Fibroblast of peridontal ligament (primary cell): Measurements from ENCODE around the gene ZBTB22.
"Not testable (repeated sequence)": the region's sequence is repeated elsewhere in the genome, so short reads cannot be mapped to it uniquely, and the experiment has no call there.

Experiments used
- DNase-seq: peaks from one replicate; pipeline ENCODE4 v3.0.0-alpha.2; 2010; ENCODE audit errors: extremely low read depth

ZBTB22 gene

DNA sequence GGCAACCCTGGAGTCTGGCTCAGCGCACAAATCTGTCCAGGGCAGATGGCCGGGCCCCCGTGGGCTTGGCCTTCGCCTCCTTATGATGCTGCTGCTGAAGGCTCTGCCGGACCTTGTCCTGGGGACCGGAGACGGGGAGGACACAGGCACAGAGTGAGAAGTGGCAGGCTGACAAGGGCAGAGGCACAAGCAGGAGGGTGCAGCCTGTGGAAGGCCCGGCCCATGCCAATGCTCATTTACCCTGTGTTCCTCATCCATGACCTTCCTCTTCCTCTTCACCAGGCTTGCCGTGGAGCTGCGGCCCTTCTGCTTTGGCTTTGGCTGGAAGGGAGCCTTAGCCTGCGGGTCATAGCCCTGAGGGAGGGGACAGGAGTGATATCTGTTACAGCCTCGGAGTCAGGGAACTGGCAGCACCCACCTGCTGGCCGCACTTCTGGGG, 38.3 kb downstream of the ZBTB22 start:
- no peak for DNase-seq

DNA sequence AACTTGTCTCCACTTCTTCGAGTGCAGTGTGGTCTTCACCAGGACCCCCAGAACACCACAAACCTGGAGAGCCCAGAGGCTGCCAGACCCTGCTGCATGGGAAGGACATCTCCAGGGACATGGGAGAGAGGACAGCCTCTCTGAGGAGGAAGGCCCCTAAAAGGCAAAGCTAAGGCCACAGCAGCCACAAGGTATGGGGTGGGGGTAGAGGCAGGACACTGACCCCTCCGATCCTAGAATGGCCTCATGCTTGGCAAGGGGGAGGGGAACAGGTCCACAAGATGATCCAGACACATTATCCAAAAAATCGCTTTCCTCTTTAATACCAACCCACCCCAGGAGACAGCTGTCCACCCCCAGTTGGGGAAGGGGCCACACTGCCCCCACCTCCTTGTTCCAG, 38.7 kb downstream of the ZBTB22 start:
- DNase-seq, result no peak

DNA sequence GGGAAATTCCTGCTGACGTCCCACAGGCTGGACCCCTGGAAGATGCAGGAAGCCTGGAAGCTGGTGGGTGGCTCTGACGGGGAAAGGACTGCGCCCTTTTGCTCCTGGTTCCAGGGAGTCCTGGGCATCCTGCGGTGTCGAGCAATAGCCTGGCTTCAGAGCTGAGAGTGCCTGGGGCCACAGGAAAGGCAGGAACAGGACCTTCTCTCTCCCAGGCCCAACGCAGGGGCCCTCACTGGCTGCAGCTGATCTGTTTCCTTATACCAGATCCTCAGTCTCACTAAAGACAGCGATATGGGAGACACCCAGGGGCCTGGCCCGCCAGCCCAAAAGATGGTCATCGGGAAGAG, 39.2 kb downstream of the ZBTB22 start:
- no peak for DNase-seq

DNA sequence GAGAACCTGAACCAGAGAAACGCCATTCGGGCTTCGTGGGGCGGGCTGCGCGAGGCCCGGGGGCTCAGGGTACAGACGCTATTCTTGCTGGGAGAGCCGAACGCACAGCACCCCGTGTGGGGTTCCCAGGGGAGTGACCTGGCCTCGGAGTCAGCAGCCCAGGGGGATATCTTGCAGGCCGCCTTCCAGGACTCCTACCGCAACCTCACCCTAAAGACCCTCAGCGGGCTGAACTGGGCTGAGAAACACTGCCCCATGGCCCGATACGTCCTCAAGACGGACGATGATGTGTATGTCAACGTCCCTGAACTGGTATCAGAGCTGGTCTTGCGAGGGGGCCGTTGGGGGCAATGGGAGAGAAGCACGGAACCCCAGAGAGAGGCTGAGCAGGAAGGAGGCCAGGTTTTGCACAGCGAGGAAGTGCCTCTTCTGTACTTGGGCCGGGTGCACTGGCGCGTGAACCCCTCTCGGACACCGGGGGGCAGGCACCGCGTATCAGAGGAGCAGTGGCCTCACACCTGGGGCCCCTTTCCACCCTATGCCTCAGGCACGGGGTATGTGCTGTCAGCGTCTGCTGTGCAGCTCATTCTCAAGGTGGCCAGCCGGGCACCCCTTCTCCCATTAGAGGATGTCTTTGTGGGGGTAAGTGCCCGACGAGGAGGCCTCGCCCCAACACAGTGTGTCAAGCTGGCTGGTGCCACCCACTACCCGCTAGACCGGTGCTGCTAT, 39.7 kb downstream of the ZBTB22 start:
- no peak for DNase-seq

DNA sequence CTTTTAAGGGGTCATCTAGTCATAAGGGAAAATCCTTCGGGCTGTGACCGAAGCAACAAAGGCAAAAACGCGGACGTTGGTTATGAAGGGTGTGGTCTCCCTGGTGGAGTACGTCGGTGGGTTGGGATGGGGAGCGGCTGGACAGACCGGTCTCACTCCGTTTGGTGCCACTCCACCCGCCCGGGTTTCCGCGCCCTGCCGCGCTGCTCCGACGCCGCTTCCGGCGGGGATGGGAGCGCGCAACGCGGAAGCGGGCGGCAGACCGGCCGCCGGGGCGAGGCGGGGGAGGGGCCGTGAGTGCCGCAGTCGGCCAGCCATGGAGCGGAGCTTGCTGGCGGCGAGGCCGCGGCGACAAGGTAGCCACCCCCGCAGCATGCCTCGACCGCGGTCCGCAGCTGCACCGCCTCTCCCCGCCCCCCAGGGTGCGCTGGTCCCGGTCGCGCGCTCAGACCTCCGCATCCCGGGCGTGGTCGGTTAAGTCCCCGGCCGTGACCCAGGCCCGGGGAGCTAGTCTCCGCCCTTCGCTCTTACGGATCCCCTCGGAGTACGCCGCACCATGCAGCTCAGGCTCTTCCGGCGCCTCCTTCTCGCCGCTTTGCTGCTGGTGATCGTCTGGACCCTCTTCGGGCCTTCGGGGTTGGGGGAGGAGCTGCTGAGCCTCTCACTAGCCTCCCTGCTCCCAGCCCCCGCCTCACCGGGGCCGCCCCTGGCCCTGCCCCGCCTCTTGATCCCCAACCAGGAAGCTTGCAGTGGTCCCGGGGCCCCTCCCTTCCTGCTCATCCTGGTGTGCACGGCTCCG, 40.5 kb downstream of the ZBTB22 start, which contains the start of gene B3GALT4:
B3GALT4 (plus strand) TSS at position 260 of the 799 bp plus-strand sequence; CDS start at position 557, 297 bp downstream.
- DNase-seq, result peak; percentile 45

DNA sequence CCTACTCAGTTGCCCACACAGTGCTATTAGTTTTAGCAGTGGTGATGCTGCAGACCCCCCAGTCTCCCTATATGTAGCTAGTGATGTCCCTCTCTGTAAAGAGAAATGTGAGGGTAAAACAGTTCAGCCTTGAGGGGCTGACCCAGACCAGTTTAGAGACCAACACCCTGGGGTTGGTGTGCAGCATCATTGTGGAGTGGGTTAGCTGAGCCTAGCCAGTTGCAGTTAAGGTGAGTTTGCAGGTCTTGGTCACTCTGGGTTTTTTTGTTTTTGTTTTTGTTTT, 41.0 kb downstream of the ZBTB22 start:
- no peak for DNase-seq

DNA sequence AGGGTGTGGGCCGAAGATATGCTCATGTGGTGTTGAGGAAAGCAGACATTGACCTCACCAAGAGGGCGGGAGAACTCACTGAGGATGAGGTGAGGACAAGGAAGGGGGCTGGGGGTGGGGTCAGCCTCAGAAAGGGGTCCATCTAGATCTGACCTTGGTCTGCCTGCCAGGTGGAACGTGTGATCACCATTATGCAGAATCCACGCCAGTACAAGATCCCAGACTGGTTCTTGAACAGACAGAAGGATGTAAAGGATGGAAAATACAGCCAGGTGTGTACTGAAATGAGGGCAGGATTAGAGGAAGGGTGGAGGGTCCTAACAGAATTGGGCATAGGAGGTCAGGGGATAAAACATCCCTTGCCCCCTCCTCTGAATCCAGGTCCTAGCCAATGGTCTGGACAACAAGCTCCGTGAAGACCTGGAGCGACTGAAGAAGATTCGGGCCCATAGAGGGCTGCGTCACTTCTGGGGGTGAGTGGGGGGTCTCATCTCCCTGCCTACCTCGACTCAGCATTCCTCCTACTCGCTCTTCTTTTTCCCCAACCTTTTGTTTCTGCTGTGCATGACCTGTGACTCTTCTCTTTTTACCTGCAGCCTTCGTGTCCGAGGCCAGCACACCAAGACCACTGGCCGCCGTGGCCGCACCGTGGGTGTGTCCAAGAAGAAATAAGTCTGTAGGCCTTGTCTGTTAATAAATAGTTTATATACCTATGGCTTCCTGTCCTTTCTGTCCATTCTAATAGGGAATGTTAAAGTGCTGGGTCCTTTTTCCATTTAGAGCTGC, 41.6 kb downstream of the ZBTB22 start:
- DNase-seq, result not testable (repeated sequence)

DNA sequence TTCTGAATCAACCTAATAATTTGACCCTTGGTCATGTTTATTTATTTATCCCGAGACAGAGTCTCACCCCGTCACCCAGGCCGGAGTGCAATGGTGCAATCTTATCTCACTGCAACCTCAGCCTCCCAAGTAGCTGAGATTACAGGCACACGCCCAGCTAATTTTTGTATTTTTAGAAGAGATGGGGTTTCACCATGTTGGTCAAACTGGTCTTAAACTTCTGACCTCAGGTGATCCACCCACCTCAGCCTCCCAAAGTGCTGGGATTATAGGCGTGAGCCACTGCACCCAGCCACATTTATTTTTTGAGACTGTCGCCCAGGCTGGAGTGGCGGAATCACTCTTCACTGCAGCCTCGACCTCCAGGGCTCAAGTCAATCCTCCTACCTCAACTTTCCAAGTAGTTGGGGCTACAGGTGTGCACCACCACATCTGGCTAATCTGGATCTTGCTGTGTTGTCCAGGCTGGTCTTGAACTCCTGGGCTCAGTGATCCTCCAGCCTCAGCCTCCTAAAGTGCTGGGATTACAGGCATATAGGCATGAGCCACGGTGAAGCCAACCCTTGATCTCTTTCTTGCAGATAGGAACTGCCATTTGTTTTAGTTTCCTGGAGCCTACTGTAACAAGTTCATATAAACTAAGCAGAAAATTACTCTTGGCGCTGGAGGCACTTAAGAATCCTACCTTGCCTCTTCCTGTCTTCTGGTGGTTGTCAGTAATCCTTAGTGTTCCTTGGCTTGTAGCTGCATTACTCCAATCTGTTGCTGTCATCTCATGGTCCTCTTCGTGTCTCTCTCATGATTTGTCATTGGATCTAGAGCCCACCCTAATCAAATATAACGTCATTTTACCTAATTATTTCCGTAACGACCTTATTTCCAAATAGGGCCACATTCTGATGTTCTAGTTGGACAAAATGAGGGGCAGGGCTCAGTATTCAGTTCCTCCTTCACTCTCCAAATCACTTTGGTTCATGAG, 43.3 kb downstream of the ZBTB22 start:
- no peak for DNase-seq

DNA sequence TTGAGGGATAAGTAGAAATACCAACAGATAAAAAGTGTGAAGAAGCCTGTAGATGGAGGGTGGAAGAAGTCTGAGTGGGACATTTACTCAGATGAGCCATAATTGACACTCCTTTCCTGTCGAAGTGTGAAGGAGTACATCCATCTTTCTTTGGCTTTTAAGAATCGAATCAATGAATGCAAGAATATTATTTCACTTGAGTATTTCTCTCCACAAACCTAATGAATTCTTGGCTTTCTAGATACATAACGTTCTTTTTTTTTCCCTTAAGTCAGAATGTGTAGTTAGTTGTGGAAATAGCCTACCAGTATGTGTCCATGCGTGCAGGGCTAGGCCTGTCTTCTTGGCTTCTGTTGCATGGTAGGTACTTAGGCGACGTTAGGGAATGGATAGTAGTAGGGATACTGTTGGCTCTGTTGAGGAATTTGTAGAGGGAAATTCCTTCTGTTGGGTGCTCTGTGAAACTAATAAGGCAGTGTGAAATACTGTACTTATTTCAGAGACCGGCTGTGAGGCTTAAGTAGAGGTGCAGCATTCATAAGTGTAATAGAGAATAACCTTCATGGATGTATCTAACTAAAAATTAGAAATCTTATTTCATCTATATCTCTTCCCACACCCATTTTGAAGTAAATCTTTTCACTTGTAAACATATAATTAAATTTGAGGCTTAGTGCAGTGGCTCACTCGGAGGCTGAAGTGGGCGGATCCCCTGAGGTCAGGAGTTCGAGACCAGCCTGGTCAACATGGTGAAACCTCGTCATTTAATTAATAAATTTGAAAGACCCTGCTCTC, 44.2 kb downstream of the ZBTB22 start:
- peak; percentile 11 for DNase-seq

DNA sequence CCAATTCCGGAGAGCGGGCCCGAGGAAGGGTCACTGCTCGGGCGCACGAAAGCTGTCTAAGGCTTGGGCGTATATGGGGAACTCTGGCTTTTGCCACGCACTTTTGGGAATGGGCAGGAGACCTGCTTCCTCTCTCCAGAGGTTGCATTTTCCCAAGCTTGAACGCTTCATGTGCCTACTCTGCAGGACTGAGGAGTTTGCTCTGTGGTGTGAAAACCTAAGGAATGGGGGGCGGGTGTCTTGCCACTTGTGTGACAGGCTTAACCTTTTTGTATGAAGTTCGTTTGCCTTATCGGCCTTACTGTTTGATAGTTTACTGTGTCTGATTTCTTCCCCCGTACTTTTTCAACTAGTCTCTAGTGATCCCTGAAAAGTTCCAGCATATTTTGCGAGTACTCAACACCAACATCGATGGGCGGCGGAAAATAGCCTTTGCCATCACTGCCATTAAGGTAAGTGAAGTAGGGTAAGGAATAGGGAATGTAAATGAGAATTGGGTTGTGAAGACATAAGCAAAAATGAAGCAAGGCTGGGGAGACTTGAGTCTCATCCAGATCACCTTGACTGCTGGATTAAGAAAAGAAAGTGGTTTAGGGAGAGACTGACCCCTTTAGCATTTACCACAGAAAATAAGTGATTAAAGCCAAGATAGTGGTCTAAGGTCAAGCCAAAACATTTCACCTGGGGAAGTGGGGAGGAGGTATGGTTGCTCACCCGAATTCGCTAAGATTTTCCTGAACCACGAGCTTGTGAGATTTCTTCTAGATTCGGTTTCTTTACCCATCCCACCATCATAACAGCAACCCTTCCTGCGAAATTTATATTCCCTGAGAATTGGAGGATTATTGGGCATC, 45.0 kb downstream of the ZBTB22 start:
- DNase-seq, result no peak

DNA sequence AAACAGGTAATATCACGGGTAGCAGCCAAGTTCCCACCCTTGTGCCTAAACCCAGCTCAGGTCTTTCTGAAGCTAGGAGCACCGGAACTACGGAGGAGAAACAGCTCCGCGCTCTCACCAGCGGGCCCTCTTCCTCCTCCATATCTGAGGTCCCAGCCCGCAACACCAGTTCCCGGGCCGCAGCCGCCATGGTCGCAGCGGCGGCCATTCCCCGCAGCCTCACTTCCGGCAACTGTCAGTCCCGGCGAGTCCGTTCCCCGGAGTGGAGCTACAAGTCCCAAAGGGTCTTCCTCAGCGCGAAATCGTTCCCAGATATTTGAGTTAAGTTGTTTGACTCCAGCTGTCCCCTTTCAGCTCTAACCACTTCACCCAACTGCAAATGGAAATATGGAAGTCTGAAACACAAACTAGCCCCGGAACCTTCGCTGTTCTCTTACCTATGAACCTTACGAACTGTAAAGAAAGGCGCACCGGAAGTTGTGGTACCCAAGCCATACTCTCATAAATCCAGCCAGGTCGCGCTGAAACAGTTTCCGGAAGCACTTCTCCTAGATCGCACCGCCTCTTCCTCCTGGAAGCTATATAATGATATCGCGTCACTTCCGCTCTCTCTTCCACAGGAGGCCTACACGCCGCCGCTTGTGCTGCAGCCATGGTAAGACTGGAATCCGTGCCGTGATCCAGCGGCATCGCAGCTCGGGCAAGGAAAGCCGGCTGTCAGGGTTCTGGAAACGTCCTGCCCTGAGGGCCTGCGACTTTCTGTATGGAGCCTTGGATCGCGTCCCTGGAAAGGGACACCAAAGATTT, 45.9 kb downstream of the ZBTB22 start, which contains the start of the genes RPS18 and VPS52:
RPS18 (plus strand) TSS at position 608 of the 807 bp plus-strand sequence; CDS start at position 653, 45 bp downstream.
VPS52 (minus strand) TSS at position 409 of the 807 bp plus-strand sequence; CDS start at position 208, 201 bp downstream.
- peak; percentile 100 for DNase-seq

DNA sequence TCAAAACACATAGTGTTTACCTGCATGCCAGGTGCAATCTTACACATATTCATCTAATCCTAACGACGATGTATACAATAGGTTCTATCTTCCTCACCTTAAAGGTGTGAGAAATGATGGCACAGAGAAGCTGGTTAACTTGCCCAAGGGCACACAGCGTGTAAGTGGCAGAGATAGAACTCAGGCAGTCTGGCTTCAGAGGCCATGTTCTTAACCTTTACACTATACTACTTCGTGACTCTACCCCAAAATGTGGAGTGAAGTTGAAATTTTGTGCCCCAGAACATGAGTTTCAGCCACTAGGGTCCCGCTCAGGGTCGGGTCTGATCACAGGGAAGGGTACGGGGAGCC, 46.5 kb downstream of the ZBTB22 start:
- no peak for DNase-seq
